UCSD-AML1 (cell line): Measurements from ENCODE around the gene ZSCAN5A.
A peak's percentile ranks its signal among the peaks of the same experiment; 100 is the strongest.
"Not testable (repeated sequence)": the region's sequence is repeated elsewhere in the genome, so short reads cannot be mapped to it uniquely, and the experiment has no call there.

Experiments
- DNase-seq: peaks from one replicate; lab custom pipeline; 2025; ENCODE audit not compliant: unreplicated experiment; lab: John Stamatoyannopoulos, UW

The ZSCAN5A gene, protein sequence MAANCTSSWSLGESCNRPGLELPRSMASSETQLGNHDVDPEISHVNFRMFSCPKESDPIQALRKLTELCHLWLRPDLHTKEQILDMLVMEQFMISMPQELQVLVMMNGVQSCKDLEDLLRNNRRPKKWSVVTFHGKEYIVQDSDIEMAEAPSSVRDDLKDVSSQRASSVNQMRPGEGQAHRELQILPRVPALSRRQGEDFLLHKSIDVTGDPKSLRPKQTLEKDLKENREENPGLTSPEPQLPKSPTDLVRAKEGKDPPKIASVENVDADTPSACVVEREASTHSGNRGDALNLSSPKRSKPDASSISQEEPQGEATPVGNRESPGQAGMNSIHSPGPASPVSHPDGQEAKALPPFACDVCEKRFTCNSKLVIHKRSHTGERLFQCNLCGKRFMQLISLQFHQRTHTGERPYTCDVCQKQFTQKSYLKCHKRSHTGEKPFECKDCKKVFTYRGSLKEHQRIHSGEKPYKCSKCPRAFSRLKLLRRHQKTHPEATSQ

DNA sequence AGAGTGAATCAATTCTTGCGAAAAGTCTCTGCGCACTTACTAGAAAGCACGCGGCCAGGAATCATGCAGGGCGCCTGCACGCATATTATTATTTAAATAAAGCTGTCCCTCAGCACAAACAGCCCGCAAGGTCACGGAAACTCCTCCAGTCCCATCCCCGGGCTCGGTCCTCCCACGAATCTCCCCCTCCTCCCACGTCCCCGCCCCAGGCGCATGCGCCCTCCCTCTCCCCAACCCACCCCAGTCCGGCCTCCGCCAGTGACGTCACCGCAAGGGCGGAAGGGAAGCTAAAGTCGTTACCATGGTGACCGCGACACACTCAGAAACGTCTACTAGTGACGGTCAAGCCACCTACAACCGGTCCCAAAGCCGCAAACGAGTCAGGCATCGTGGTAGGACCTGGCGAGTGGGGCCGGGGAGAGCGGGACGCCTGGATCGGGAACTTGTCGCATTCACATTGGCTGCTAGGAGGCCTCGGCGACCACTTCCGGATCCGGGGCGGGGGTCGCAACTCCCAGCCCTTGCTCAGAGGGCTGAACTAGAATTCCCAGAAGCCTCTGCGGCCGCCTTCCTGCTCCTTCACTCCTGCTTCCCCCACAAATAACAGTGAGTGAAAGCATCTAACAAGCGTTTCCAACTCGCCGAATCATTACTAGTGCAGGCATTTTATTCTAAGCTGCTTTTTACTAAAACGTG, at the start of gene ZSCAN5A:
ZSCAN5A (minus strand) TSS at position 459 of the 696 bp plus-strand sequence. CDS start 89,793 bp downstream, outside the sequence.
- peak; percentile 99 for DNase-seq

DNA sequence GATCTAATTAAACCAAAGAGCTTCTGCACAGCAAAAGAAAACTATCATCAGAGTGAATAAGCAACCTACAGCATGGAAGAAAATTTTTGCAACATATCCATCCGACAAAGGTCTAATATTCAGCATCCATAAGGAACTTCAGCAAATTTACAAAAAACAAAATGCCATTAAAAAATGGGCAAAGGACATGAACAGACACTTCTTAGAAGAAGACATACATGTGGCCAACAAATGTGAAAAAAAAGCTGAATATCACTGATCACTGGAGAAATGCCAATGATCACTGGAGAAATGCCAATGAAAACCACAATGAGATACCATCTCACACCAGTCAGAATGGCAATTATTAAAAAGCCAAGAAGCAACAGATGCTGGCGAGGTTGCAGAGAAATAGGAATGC, 46.2 kb upstream of the ZSCAN5A start:
- DNase-seq: no peak

DNA sequence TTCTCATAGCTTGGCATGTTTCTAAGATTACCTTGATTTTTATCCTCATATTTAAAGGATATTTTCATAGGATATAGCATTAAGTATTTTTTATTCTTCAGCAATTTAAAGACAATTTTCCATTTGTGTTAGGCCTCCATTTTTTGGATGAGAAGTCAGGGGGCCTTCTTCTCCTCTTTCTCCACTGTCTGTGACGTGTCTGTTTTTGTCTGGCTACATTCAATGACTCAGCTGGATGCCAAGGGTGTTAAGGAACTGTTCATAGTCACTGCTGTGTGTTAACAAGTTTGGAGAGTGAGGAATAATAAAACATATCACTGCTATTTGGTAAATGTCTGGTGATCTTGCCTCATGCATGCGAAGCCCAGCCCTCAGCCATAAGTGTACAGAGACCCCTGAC, 42.3 kb upstream of the ZSCAN5A start:
- no peak for DNase-seq

DNA sequence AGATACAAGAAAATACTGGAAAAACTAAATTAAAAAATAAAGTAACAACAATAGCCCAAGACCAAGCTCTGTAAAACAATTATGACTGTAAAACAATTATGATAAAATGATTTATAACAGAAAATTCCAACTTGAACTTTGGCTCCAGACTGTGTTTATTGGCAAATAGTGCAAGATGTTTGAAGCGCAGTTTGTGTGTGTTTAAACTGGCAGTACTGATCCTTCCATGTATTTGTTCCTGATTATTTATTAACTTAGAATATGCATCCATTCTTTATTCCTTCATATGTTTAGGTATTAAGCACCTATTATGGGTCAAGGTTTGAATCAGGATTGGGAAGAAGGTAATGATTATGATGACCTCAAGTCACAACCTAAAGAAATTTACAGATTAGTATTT, 40.9 kb upstream of the ZSCAN5A start:
- DNase-seq: no peak

DNA sequence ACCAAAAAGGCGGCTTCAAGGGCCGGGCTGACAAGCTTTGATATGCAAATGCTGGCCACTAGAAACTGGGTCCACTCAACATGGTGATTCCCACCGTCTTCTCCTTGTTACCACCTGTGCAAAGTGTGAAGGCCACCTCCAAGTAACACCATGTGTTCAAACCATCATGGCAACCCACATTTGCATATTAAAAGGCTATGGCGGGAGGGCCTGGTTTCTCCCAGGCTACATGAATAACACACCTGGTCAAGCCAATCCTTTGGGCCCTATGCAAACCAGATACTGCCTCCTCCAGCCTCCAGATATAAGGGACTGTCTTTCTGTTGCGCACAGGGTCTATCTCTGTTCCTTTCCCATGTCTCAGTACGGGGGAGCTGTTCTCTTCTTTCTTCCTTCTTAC, 36.6 kb upstream of the ZSCAN5A start:
- no peak for DNase-seq

DNA sequence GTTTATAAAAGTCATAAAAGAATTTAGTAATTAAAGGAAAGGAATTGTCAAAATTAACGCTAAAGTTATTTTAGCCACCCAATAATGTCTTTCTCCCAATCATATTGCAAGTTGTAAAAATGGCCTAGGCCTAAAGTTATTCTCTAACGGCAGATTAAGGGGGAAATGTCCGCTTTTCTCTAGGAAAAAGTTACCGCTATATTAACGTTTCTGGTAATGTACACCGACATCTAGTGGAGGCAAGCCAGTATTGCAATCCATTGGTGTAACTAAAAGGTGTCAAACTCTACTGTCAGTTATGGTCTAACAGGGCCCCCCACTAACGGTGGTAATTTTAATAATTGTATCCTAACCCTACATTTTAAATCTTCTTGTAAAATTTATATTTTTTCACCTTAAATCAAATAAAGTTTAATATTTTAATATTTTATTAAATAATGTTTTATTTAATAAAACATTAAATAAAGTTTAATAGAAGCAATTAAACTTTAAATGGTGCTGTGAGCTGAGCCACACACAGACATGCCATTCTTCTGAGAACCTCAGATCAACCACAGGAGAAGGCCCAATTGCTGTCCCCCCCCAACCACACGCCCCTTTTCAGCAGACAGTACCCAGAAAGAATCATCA, 35.9 kb upstream of the ZSCAN5A start:
- DNase-seq: no peak

DNA sequence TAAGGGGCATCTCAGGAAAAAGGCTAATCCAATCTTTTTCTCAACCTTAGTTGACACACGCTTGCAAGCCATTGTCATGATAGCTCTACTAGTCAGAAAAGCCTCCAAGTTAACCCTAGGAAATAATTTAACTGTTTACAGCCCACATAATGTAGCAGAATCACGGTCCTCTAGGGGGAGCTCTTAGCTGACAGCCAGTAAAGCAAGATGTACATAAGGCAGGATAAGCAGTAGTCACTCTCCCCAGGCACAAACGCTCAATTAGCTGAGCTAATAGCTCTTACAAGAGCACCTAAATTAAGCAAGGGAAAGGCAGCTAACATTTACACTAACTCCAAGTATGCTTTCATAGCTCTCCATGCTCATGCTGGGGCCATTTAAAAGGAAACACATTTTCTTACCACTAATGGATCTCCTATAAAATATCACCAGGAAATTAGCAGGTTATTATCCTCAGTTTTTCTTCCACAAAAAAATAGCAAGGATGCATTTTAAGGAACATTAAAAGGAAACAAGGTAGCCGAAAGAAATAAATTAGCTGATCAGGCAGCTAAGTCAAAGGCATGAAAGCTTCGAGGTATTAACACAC, 33.7 kb upstream of the ZSCAN5A start:
- DNase-seq: no peak

DNA sequence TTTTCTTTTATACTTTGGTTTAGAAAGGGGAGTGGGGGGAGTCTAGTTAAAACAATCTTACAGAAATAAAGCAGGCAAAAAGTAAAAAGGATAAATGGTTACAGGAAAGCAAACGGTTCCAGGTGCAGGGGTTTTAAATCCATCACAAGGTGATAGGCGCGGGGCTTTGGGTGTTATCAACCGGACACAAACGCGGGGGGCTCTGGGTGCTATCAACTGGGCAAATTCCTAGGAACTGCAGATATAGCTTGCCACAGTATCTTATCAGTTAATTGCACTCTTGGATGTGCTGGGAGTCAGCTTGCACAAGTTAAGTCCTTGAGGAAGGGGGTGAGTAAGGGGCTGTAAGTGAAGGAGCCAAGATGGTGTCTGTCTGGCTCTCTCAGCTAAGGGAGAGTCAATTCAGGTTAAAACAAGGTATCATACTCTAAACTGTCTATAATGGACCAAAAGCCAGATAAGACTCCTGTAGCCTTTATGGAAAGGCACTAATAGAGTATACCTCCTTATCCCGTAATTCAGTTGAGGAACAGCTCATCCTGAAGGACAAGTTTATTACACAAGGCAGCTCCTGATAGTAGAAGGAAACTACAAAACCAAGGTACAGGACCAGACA, 32.6 kb upstream of the ZSCAN5A start:
- DNase-seq: no peak

DNA sequence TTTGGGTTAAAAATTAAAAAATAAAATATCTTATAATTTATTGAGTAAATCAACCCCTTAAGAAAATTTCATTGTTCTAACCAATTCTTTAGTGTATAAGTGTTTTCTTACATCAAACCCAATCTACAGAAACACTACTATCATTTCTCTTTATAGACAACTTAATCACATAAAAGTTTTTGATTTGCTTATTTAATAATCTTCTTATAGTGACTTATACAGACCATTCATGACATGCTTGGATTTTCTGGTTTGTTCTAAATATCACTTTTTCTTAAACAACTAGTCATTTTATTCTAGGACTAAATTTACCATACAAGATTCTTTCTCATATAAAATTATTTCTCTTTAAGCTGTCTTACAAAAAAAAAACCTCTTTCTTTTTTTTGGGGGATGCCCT, 27.3 kb upstream of the ZSCAN5A start:
- DNase-seq: no peak

DNA sequence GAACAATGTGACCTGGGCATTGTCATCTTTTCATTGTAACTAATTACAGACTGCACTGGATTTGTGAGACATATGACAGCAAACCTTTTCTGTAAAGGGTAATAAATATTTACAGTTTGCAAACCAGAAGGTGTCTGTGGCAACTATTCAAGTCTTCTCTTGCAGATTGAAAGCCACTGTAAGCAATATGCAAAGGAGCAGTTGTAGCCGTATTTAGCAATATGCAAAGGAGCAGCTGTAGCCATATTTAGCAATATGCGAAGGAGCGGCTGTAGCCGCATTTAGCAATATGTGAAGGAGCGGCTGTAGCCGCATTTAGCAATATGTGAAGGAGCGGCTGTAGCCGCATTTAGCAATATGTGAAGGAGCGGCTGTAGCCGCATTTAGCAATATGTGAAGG, 24.4 kb upstream of the ZSCAN5A start:
- DNase-seq: not testable (repeated sequence)

DNA sequence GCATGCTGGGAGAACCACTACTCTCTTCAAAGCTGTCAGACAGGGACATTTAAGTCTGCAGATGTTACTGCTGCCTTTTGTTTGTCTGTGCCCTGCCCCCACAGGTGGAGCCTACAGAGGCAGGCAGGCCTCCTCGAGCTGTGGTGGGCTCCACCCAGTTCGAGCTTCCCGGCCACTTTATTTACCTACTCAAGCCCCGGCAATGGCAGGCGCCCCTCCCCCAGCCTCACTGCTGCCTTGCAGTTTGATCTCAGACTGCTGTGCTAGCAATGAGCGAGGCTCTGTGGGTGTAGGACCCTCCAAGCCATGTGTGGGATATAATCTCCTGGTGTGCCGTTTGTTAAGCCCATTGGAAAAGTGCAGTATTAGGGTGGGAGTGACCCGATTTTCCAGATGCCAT, 22.4 kb upstream of the ZSCAN5A start:
- DNase-seq: not testable (repeated sequence)

DNA sequence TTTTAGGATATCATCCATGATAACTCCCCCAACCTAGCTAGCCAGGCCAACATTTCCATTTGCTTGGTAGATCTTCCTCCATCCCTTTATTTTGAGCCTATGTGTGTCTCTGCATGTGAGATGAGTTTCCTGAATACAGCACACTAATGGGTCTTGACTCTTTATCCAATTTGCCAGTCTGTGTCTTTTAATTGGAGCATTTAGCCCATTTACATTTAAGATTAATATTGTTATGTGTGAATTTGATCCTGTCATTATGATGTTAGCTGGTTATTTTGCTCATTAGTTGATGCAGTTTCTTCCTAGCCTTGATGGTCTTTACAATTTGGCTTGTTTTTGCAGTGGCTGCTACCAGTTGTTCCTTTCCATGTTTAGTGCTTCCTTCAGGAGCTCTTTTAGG, 20.7 kb upstream of the ZSCAN5A start:
- not testable (repeated sequence) for DNase-seq

DNA sequence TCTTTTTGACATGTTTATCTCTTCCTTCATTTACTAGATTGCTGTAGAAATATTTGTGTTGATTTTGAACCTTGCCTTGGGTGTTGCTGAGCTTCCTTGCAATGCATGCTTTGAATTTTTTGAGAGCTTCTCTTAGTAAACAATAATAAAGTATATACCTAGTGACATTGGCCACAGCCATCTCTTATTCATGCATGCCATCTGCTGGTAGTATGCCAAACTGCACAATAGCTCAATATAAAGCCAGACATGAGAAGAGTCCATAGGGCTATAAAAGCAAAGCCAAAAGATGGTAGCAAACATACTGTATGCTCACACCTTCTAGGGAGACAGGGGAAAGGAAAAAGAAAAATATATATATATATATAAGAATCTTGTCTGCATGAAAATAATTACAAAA, 18.9 kb upstream of the ZSCAN5A start:
- no peak for DNase-seq

DNA sequence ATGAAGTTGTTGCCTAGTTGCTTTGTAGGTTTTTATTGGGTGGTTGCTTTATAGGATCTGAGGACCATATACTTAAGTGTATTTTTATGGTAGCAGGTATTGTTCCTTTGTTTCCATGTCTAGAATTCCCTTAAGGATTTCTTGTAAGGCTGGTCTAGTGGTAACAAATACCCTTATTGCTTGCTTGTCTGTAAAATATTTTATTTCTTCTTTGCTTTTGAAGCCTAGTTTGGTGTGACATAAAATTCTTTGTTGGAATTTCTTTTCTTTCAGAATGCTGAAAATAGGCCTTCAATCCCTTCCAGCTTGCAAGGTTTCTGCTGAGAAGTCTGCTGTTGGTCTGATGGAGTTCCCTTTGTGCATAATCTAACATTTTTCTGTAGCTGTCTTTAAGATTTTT, 18.1 kb upstream of the ZSCAN5A start:
- DNase-seq: no peak

DNA sequence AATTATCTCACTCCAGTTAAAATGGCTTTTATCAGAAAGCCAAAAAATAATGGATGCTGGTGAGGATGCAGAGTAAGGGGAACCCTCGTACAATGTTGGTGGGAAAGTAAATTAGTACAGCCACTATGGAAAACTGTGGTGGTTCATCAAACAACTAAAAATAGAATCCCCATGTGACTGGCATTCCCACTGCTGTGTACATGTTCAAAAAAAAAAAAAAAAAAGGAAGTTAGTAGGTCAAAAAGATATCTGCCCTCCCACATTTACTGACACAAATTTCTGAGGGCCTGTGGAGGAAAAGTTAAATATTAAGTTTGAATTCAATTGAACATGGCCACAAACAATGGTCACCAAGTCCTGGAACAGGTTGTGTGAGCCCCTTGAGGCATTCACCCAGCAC, 9.8 kb upstream of the ZSCAN5A start:
- no peak for DNase-seq

DNA sequence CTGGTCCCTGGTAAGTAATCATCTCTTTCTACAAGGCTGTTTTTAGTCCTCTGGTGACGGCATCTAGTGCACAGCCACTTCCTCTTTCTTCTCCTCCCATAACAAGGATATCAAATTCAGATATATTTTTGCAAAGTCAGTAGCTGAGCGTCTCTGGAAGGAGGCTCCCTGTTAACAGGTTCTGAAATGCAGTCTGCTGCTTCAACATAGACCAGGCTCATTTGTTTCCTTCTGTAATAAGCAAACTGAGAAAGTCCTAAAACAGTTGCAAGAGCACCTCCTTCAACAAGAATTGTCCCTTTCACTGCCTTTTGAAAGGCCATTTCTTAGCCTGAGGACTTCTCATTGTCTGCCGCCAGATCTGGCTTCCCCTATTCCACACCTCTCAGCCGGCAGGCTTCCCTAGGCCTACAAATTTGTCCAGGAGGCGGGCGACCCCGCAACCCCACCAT, 7.4 kb upstream of the ZSCAN5A start:
- peak; percentile 32 for DNase-seq

DNA sequence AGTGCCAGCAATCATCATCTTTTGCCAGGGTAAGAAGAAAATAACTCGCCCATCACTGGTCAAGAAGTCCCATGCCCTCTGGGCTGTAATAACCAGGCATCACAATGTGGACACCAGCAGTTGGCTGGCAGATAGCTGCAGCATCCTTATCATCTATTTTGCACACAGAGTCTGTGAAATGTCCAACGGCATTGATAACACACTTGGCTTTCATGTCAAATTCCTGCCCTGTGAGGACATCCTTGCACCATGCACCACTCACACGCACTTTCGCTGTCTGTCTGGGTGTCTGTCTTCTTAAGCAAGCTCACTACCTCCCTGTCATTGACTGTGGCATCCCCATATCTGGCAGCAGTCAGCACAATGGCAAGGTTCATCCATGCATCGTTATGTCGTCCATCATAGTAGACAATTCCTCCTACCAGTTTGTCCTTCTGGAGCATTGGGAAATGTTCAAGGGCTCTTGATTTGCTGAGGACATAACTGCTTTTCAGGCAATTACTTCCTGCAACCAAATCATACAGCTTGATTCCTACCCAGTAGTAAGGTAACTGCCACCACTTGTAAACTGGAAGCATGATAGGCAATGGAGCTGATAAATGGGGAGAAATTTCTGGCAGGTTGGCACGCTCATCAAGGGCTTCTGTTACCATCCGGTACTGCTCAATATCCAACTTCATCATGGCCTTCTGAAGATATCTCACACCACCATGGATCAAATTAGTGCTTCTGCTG, 6.8 kb upstream of the ZSCAN5A start:
- no peak for DNase-seq

DNA sequence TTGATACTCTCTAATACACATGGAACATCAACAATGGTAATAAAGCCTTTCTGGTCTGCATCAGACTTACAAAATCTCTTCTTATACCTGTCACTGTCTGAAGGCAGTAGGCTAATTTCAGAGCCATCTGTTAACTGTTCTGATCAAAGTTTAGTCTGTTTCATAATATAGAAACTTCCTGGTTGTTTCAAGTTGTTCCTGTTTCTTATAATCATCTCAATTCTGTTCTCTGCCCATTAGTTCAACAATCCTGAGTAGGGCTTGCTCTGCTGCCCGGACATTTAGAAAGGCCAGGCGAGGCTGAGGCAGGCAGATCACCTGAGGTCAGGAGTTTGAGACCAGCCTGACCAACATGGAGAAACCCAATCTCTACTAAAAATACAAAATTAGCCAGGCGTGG, 5.4 kb upstream of the ZSCAN5A start:
- no peak for DNase-seq

DNA sequence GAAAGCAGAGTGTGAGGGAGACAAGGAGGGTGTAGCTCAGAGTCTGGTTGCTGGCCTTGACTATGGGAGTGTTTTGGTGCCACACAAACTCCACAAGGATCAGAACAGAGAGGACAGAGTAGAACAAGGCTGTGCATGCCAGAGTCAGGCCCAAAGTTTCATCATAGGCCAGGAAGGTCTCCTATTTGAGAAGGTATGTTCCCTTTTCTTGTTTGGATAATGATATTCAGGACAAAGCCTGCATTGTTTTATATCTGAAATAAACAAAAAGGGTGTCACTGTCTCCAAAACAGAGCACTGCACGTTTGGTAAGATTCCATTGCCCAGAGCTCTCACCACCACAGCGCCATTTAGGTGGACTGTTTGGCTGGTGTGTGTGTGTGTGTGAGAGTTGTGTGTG, 3.1 kb upstream of the ZSCAN5A start:
- no peak for DNase-seq

DNA sequence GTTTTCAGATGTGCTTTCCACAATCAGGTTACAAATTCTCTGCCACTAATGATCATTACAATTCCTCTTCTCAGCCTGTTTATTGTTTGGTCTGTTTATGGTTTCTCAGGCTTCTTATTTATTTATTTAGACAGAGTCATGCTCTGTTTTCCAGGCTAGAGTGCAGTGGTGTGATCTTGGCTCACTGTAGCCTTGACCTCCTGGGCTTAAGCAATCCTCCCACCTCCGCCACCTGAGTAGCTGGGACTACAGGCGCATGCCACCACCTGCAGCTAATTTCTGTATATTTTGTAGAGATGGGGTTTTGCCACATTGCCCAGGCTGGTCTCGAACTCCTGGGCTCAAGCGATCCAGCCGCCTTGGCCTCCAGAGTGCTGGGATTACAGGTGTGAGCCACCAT, 2.1 kb upstream of the ZSCAN5A start:
- DNase-seq: no peak
